Coronary artery (tissue), 2 donors: ENCODE measurements around the gene ATP13A1.
"Not testable (repeated sequence)": the region's sequence is repeated elsewhere in the genome, so short reads cannot be mapped to it uniquely, and the experiment has no call there.

ENCODE experiments used
- DNase-seq: peaks from one replicate; pipeline ENCODE4 v3.0.0-alpha.2; 2017; ENCODE audit warnings: low spot score
- H3K27ac ChIP-seq, 2 donors: fragments of 200-600 bp; sonication (generic); one replicate each; pipeline ENCODE4 v1.5.1; 2016 to 2019
- H3K4me3 ChIP-seq: fragments of 200-600 bp; sonication (generic); 2 replicates; pipeline ENCODE4 v1.5.1; 2016; ENCODE audit warnings: mild to moderate bottlenecking, moderate library complexity
- CTCF ChIP-seq: fragments of 200-600 bp; sonication (generic); IDR thresholded peaks from one replicate; pipeline ENCODE4 v1.5.1; 2019; ENCODE audit warnings: antibody characterized with exemption

ATP13A1 gene

DNA sequence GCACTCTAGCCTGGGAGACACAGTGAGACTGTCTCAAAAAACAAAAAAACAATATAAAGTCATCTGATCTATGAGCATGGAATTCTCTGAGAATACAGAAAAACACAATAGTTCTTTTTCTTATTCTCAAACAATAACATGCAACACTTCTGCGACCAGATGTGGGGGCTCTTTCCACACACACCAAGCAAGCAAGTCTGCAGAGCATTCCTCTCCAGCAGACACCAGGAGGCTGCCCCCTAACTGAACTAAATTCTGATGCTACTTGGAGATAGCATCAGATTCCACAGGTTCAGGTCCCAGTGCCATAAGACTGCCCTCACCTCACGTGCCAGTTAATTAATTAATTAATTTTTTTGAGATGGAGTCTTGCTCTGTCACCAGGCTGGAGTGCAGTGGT, 32.9 kb upstream of the ATP13A1 start:
- no peak for DNase-seq
- no peak overlapping the region for H3K27ac ChIP-seq
- no peak for TF ChIP-seq CTCF

GRCh38 chr19:19691683-19692082, 28.2 kb upstream of the ATP13A1 start:
- Histone ChIP-seq H3K27ac (no peak overlapping the region), H3K4me3 (no peak overlapping the region)
- no peak for DNase-seq
- TF ChIP-seq CTCF: no peak

More for the DNA sequence above, 32.9 kb upstream of the ATP13A1 start:
- H3K4me3 ChIP-seq: no peak overlapping the region

- H3K4me3 ChIP-seq, H3K27ac ChIP-seq, DNase-seq: not testable (repeated sequence)
Measured at GRCh38 chr19:19689023-19689422, 25.5 kb upstream of the ATP13A1 start.

DNA sequence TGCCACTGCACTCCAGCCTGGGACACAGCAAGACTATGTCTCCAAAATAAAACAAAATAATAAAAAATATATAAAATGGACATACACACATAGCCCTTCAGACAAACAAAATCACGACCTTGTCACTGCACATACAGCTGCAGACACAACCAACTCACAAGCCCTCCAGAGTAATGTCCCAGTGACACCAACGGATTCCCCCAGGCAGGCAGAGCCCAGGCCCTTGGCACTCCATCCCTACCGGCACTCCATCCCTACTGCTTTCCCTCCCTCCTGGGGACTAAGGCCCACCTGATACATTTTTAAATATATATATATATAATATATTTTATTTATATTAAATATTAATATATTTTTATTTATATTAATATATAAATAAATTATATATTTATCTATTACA, 23.6 kb upstream of the ATP13A1 start:
- Histone ChIP-seq H3K4me3 (no peak overlapping the region), H3K27ac (no peak overlapping the region)
- TF ChIP-seq CTCF: no peak
- no peak for DNase-seq

- TF ChIP-seq CTCF: no peak
- Histone ChIP-seq H3K4me3 (no peak overlapping the region), H3K27ac (no peak overlapping the region)
- no peak for DNase-seq
Measured at GRCh38 chr19:19686580-19686979, 23.1 kb upstream of the ATP13A1 start.

DNA sequence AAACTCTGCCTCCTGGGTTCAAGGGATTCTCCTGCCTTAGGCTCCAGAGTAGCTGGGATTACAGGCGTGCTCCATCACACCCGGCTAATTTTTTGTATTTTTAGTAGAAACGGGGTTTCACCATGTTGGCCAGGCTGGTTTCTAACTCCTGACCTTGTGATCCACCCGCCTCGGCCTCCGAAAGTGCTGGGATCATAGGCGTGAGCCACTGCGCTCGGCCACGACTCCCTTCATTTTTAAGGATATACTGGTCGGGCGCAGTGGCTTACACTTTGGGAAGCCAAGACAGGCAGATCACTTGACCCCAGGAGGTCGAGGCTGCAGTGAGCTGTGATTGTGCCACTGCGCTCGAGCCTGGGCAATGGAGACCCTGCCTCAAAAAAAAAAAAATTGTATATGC, 22.6 kb upstream of the ATP13A1 start:
- H3K27ac ChIP-seq, H3K4me3 ChIP-seq, DNase-seq: not testable (repeated sequence)

DNA sequence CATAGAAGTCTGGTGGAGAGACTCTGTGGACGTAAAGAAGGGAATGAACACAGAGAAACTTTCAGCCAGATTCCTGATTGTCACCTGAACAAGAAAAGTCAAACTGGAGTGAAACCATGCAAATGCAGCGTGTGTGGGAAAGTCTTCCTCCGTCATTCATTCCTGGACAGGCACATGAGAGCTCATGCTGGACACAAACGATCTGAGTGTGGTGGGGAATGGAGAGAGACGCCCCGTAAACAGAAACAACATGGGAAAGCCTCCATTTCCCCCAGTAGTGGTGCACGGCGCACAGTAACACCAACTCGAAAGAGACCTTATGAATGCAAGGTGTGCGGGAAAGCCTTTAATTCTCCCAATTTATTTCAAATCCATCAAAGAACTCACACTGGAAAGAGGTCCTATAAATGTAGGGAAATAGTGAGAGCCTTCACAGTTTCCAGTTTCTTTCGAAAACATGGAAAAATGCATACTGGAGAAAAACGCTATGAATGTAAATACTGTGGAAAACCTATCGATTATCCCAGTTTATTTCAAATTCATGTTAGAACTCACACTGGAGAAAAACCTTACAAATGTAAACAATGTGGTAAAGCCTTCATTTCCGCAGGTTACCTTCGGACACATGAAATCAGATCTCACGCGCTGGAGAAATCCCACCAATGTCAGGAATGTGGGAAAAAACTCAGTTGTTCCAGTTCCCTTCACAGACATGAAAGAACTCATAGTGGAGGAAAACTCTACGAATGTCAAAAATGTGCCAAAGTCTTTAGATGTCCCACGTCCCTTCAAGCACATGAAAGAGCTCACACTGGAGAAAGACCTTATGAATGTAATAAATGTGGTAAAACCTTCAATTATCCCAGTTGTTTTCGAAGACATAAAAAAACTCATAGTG, 15.9 kb upstream of the ATP13A1 start:
- Histone ChIP-seq H3K27ac (no peak overlapping the region), H3K4me3 (no peak overlapping the region)
- TF ChIP-seq CTCF: no peak
- DNase-seq: no peak

GRCh38 chr19:19677579-19677978, 14.1 kb upstream of the ATP13A1 start:
- no peak for DNase-seq
- no peak overlapping the region for H3K4me3 ChIP-seq
- H3K27ac ChIP-seq: no peak overlapping the region
- TF ChIP-seq CTCF: no peak
